Activated T-cell treated with anti-CD3 and anti-CD28 coated beads for 1 hour (primary cell): Measurements from ENCODE around the gene VAMP7.
"Not testable (repeated sequence)": the region's sequence is repeated elsewhere in the genome, so short reads cannot be mapped to it uniquely, and the experiment has no call there.

Source experiments
- DNase-seq: peaks from one replicate; pipeline ENCODE4 v3.0.0-alpha.2; 2020; ENCODE audit warnings: low read depth

The VAMP7 gene

GRCh38 chrX:155881158-155881993 lies at the start of gene VAMP7:
Gene VAMP7 (plus strand): TSS chrX:155881345. CDS start chrX:155889467, 8,122 bp downstream.
- peak; percentile 59 for DNase-seq

GRCh38 chrX:155841232-155841631 lies 39.9 kb upstream of the VAMP7 start:
- no peak for DNase-seq

GRCh38 chrX:155851786-155852185 lies 29.4 kb upstream of the VAMP7 start:
- DNase-seq, result not testable (repeated sequence)

GRCh38 chrX:155857561-155857960 lies 23.6 kb upstream of the VAMP7 start:
- DNase-seq, result no peak

- no peak for DNase-seq
Measured at GRCh38 chrX:155864655-155865054, 16.5 kb upstream of the VAMP7 start.

- DNase-seq, result no peak
Measured at GRCh38 chrX:155865193-155865592, 16.0 kb upstream of the VAMP7 start.

- DNase-seq, result no peak
Measured at GRCh38 chrX:155867821-155868220, 13.3 kb upstream of the VAMP7 start.

- DNase-seq, result no peak
Measured at GRCh38 chrX:155870958-155871357, 10.2 kb upstream of the VAMP7 start.

GRCh38 chrX:155871934-155872333 lies 9.2 kb upstream of the VAMP7 start:
- DNase-seq, result no peak

GRCh38 chrX:155873188-155873587 lies 8.0 kb upstream of the VAMP7 start:
- DNase-seq, result no peak

- no peak for DNase-seq
Measured at GRCh38 chrX:155874571-155875244, 6.4 kb upstream of the VAMP7 start.

GRCh38 chrX:155876704-155877103 lies 4.4 kb upstream of the VAMP7 start:
- no peak for DNase-seq

- DNase-seq, result no peak
Measured at GRCh38 chrX:155877288-155877687, 3.9 kb upstream of the VAMP7 start.

GRCh38 chrX:155880586-155881157 lies 473 bp upstream of the VAMP7 start:
- DNase-seq, result no peak

- DNase-seq, result no peak
Measured at GRCh38 chrX:155886409-155886808, 5.3 kb downstream of the VAMP7 start.

- no peak for DNase-seq
Measured at GRCh38 chrX:155888139-155888538, 7.0 kb downstream of the VAMP7 start.

GRCh38 chrX:155889328-155889727 lies 8.2 kb downstream of the VAMP7 start:
- no peak for DNase-seq

- no peak for DNase-seq
Measured at GRCh38 chrX:155891446-155892210, 10.5 kb downstream of the VAMP7 start.

GRCh38 chrX:155893521-155893920 lies 12.4 kb downstream of the VAMP7 start:
- DNase-seq, result no peak

GRCh38 chrX:155896512-155896911 lies 15.4 kb downstream of the VAMP7 start:
- DNase-seq, result no peak

- DNase-seq, result no peak
Measured at GRCh38 chrX:155899366-155899765, 18.2 kb downstream of the VAMP7 start.

- DNase-seq, result no peak
Measured at GRCh38 chrX:155900765-155901164, 19.6 kb downstream of the VAMP7 start.
